HEK293 (cell line): ENCODE results near the gene EFCAB12.

Source experiments
- REST ChIP-seq: fragments of 450-650 bp; formaldehyde crosslinking; IDR thresholded peaks from 2 replicates; pipeline ENCODE4 v1.5.1; 2016; ENCODE audit warnings: missing biosample characterization, missing genetic modification characterization
- SP3 ChIP-seq: fragments of 450-650 bp; formaldehyde crosslinking; IDR thresholded peaks from 2 replicates; pipeline ENCODE4 v1.5.1; 2016; ENCODE audit warnings: missing biosample characterization, missing genetic modification characterization
- TCF7L2 ChIP-seq: IDR thresholded peaks from 2 replicates; pipeline ENCODE4 v1.6.1; 2011; ENCODE audit warnings: low read depth, mild to moderate bottlenecking, inconsistent platforms, low read length, moderate library complexity, borderline replicate concordance
- TRIM28 ChIP-seq: IDR thresholded peaks from 2 replicates; pipeline ENCODE4 v1.6.1; 2011; ENCODE audit warnings: low read length, control low read depth, borderline replicate concordance
- ZFHX2 ChIP-seq: fragments of 450-650 bp; formaldehyde crosslinking; conservative IDR thresholded peaks from 2 replicates; pipeline ENCODE4 v1.5.1; 2016; ENCODE audit warnings: missing biosample characterization, missing genetic modification characterization
- ZNF274 ChIP-seq, 2 experiments: fragments of 200-500 bp in 1 of 2; fragments of 450-650 bp in 1 of 2; sonication (Bioruptor generic) in 1 of 2; formaldehyde crosslinking in 1 of 2; IDR thresholded peaks; 2 replicates each; pipeline versions ENCODE4 v1.5.1 to v1.6.1; 2014 to 2016; ENCODE audit warnings: borderline replicate concordance in 1 of 2, inconsistent platforms in 1 of 2, low read length in 1 of 2, missing biosample characterization in 1 of 2, missing genetic modification characterization in 1 of 2
- ZNF280C ChIP-seq: fragments of 450-650 bp; formaldehyde crosslinking; IDR thresholded peaks from 2 replicates; pipeline ENCODE4 v1.5.1; 2016; ENCODE audit warnings: missing biosample characterization, missing genetic modification characterization
- ZNF48 ChIP-seq: fragments of 450-650 bp; formaldehyde crosslinking; IDR thresholded peaks from 2 replicates; pipeline ENCODE4 v1.5.1; 2016; ENCODE audit warnings: missing biosample characterization, missing genetic modification characterization
- ZNF596 ChIP-seq: fragments of 450-650 bp; IDR thresholded peaks from 2 replicates; pipeline ENCODE4 v1.5.0; 2018; ENCODE audit warnings: missing biosample characterization, mild to moderate bottlenecking, missing genetic modification characterization, moderate library complexity
- ZNF629 ChIP-seq: fragments of 450-650 bp; formaldehyde crosslinking; IDR thresholded peaks from 2 replicates; pipeline ENCODE4 v1.5.1; 2017; ENCODE audit warnings: missing biosample characterization, missing genetic modification characterization
- TF ChIP-seq, protein P1 (sequence below): fragments of 450-650 bp; formaldehyde crosslinking; IDR thresholded peaks from 2 replicates; pipeline ENCODE4 v1.5.1; 2016; ENCODE audit warnings: missing biosample characterization, missing genetic modification characterization
- TF ChIP-seq, protein P2 (sequence below): fragments of 450-650 bp; formaldehyde crosslinking; IDR thresholded peaks from 2 replicates; pipeline ENCODE4 v1.5.1; 2016; ENCODE audit warnings: missing biosample characterization, missing genetic modification characterization

GRCh38 chr3:129413687-129414506 is 14.5 kb downstream of the EFCAB12 start:
- TF ChIP-seq ZNF48 (no peak), SP3 (tag by site-specific recombination) (no peak), ZNF629 (tag by site-specific recombination) (no peak; the same call in 1 of the 2 replicates), ZFHX2 (no peak), ZNF280C (tag by site-specific recombination) (no peak), ZNF596 (tag by site-specific recombination) (no peak), ZNF274 (IDR thresholded peaks at IDR 0.05; ENCODE audit: low read length) (no peak), ZNF274 (tag by site-specific recombination; IDR thresholded peaks at IDR 0.05; ENCODE audit: borderline replicate concordance) (no peak), TCF7L2 (no peak), REST (no peak), TRIM28 (no peak)
- TF ChIP-seq, protein P1, sequence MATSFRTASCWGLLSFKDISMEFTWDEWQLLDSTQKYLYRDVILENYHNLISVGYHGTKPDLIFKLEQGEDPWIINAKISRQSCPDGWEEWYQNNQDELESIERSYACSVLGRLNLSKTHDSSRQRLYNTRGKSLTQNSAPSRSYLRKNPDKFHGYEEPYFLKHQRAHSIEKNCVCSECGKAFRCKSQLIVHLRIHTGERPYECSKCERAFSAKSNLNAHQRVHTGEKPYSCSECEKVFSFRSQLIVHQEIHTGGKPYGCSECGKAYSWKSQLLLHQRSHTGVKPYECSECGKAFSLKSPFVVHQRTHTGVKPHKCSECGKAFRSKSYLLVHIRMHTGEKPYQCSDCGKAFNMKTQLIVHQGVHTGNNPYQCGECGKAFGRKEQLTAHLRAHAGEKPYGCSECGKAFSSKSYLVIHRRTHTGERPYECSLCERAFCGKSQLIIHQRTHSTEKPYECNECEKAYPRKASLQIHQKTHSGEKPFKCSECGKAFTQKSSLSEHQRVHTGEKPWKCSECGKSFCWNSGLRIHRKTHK (tag by site-specific recombination): no peak
- TF ChIP-seq, protein P2, sequence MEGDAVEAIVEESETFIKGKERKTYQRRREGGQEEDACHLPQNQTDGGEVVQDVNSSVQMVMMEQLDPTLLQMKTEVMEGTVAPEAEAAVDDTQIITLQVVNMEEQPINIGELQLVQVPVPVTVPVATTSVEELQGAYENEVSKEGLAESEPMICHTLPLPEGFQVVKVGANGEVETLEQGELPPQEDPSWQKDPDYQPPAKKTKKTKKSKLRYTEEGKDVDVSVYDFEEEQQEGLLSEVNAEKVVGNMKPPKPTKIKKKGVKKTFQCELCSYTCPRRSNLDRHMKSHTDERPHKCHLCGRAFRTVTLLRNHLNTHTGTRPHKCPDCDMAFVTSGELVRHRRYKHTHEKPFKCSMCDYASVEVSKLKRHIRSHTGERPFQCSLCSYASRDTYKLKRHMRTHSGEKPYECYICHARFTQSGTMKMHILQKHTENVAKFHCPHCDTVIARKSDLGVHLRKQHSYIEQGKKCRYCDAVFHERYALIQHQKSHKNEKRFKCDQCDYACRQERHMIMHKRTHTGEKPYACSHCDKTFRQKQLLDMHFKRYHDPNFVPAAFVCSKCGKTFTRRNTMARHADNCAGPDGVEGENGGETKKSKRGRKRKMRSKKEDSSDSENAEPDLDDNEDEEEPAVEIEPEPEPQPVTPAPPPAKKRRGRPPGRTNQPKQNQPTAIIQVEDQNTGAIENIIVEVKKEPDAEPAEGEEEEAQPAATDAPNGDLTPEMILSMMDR (tag by site-specific recombination): no peak
